ENCODE measurements around the gene SPG11.

DNA sequence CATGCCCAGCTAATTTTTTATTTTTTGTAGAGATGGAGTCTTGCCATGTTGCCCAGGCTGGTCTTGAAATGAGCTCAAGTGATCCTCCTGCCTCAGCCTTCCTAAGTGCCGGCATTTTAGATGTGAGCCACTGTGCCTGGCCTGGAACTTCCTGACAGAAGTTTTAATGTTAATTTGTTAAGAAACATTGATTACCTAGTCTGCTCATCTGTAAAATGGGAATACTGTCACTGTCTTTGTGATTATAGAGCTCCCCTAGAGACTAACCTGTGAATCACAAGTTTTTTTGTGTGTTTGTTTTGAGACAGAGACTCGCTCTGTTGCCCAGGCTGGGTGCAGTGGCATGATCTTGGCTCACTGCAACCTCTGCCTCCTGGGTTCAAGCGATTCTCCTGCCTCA, 130.8 kb downstream of the SPG11 start:
- TF ChIP-seq YY1 (IDR thresholded peaks at IDR 0.05; ENCODE audit: insufficient read depth, insufficient read length) (no peak), SUZ12 (IDR thresholded peaks at IDR 0.05; ENCODE audit: extremely low read depth, insufficient read depth, insufficient read length) (no peak), ZNF274 (IDR thresholded peaks at IDR 0.05; ENCODE audit: low read depth, low read length) (no peak)

Measured in NT2/D1 (cell line).